Transverse colon (tissue), 4 donors: ENCODE results near the gene KRT35.

Experiments
- CTCF ChIP-seq, 5 experiments: fragments of 200-600 bp in 3 of 5; fragments of 450-650 bp in 2 of 5; sonication (generic) in 3 of 5; IDR thresholded peaks; 1 replicate in 2 of 5; 2 replicates in 3 of 5; pipeline ENCODE4 v1.5.1; 2016 to 2017; ENCODE audit warnings: antibody characterized with exemption in 5 of 5, inconsistent platforms in 3 of 5, mild to moderate bottlenecking in 2 of 5, moderate library complexity in 1 of 5
- EP300 ChIP-seq: sonication (generic); formaldehyde crosslinking; IDR thresholded peaks from one replicate; pipeline ENCODE4 v1.6.1; 2017; ENCODE audit warnings: antibody characterized with exemption, low read depth
- POLR2A ChIP-seq: fragments of 450-650 bp; IDR thresholded peaks from one replicate; pipeline ENCODE4 v1.6.1; 2016; ENCODE audit warnings: antibody characterized with exemption, mild to moderate bottlenecking, moderate library complexity
- POLR2AphosphoS5 ChIP-seq, 3 donors: sonication (generic); formaldehyde crosslinking; IDR thresholded peaks; one replicate each; pipeline ENCODE4 v1.6.1; 2016; ENCODE audit warnings: antibody characterized with exemption in 3 of 3

- TF ChIP-seq POLR2A = no peak
- no peak for TF ChIP-seq CTCF (IDR thresholded peaks at IDR 0.05)
- TF ChIP-seq POLR2AphosphoS5 (IDR thresholded peaks at IDR 0.05) = no peak
- TF ChIP-seq EP300 = no peak
Observed at GRCh38 chr17:41437254-41437653, 43.7 kb downstream of the KRT35 start.
